Measurements from ENCODE around the gene KCNJ12.
"Not testable (repeated sequence)": the region's sequence is repeated elsewhere in the genome, so short reads cannot be mapped to it uniquely, and the experiment has no call there.

Gene KCNJ12

GRCh38 chr17:21349358-21350050, 26.7 kb upstream of the KCNJ12 start:
- not testable (repeated sequence) for DNase-seq (ENCODE audit: low spot score)

- DNase-seq (ENCODE audit: low spot score): not testable (repeated sequence)
These were observed 25.7 kb upstream of the KCNJ12 start for GRCh38 chr17:21350495-21350894.

GRCh38 chr17:21351366-21352065, 24.6 kb upstream of the KCNJ12 start:
- DNase-seq (ENCODE audit: low spot score): peak; percentile 46

GRCh38 chr17:21352221-21352980, 23.8 kb upstream of the KCNJ12 start:
- DNase-seq (ENCODE audit: low spot score): no peak

GRCh38 chr17:21352981-21353265, 23.2 kb upstream of the KCNJ12 start:
- no peak for DNase-seq (ENCODE audit: low spot score)

- DNase-seq (ENCODE audit: low spot score): no peak
These were observed 22.7 kb upstream of the KCNJ12 start for GRCh38 chr17:21353326-21354010.

GRCh38 chr17:21354796-21355385, 21.3 kb upstream of the KCNJ12 start:
- no peak for DNase-seq (ENCODE audit: low spot score)

- DNase-seq (ENCODE audit: low spot score): no peak
These were observed 20.6 kb upstream of the KCNJ12 start for GRCh38 chr17:21355586-21355985.

- DNase-seq (ENCODE audit: low spot score): no peak
These were observed 19.5 kb upstream of the KCNJ12 start for GRCh38 chr17:21356537-21357127.

- DNase-seq (ENCODE audit: low spot score): no peak
These were observed 18.9 kb upstream of the KCNJ12 start for GRCh38 chr17:21357281-21357680.

- DNase-seq (ENCODE audit: low spot score): no peak
These were observed 18.2 kb upstream of the KCNJ12 start for GRCh38 chr17:21357696-21358656.

GRCh38 chr17:21358682-21359482, 17.3 kb upstream of the KCNJ12 start:
- DNase-seq (ENCODE audit: low spot score): peak; percentile 69

- DNase-seq (ENCODE audit: low spot score): no peak
These were observed 16.7 kb upstream of the KCNJ12 start for GRCh38 chr17:21359483-21359840.

GRCh38 chr17:21360048-21360447, 16.1 kb upstream of the KCNJ12 start:
- DNase-seq (ENCODE audit: low spot score): no peak

GRCh38 chr17:21361020-21361809, 14.9 kb upstream of the KCNJ12 start:
- no peak for DNase-seq (ENCODE audit: low spot score)

- DNase-seq (ENCODE audit: low spot score): no peak
These were observed 13.7 kb upstream of the KCNJ12 start for GRCh38 chr17:21362331-21362931.

GRCh38 chr17:21363776-21364642, 12.1 kb upstream of the KCNJ12 start:
- no peak for DNase-seq (ENCODE audit: low spot score)

GRCh38 chr17:21365016-21365415, 11.1 kb upstream of the KCNJ12 start:
- no peak for DNase-seq (ENCODE audit: low spot score)
